GM10266 (cell line): ENCODE measurements around the gene RAB3A.
"Not testable (repeated sequence)": the region's sequence is repeated elsewhere in the genome, so short reads cannot be mapped to it uniquely, and the experiment has no call there.

Source experiments
- DNase-seq: peaks from one replicate; pipeline ENCODE4 v3.0.0; 2012; ENCODE audit errors: extremely low spot score
- TF ChIP-seq, protein P1 (sequence below): IDR thresholded peaks from 2 replicates; pipeline ENCODE4 v1.5.1; 2012; ENCODE audit warnings: mild to moderate bottlenecking, low read depth; ENCODE audit not compliant: control insufficient read depth, insufficient read depth; ENCODE audit errors: missing control alignments

The RAB3A gene

DNA sequence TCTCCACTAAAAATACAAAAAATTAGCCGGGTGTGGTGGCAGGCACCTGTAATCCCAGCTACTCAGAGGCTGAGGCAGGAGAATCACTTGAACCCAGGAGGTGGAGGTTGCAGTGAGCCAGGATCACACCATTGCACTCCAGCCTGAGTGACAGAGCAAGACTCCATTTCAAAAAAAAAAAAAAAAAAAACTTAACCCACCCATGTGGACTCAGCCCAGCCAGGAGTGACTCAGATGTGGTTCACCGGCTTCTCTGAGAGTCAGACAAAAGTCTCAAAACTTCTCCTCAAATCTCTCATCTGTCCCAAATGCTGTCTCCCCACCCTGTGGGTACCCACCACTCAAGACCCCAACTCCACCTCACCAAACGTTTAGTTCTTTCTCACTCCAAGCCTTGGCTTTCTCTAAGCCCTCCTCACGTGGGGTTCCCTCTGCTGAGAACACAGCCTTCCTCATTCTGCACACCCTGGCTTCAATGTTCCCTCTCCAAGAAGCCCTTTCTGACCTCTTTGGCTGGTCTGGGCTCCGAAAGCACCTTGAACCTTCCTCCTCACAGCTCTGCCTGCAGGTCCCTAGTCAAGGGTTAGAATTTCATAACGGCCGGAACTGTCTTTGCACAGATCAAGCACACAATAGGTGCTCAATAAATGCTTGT is 11.1 kb upstream of the RAB3A start:
- DNase-seq, result no peak
- TF ChIP-seq, protein P1, sequence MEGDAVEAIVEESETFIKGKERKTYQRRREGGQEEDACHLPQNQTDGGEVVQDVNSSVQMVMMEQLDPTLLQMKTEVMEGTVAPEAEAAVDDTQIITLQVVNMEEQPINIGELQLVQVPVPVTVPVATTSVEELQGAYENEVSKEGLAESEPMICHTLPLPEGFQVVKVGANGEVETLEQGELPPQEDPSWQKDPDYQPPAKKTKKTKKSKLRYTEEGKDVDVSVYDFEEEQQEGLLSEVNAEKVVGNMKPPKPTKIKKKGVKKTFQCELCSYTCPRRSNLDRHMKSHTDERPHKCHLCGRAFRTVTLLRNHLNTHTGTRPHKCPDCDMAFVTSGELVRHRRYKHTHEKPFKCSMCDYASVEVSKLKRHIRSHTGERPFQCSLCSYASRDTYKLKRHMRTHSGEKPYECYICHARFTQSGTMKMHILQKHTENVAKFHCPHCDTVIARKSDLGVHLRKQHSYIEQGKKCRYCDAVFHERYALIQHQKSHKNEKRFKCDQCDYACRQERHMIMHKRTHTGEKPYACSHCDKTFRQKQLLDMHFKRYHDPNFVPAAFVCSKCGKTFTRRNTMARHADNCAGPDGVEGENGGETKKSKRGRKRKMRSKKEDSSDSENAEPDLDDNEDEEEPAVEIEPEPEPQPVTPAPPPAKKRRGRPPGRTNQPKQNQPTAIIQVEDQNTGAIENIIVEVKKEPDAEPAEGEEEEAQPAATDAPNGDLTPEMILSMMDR, result no peak

DNA sequence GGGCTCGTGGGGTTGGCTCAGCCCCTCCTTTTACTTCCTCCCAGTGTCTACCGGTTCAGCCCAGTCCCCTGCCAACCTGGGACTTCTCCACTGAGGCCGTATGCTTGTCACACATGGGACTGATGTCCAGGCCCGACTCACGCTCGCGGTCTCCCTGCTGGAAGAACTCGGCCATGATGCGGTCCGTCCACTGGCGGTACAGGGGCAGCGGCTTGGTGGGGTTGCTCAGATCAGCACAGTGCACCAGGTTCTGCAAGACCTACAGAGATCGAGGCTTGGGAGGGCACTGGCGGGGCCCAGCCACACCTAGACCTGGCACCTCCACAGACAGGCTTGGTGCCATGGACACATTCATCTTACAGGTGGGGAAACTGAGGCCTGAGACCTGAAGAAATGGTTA is 7.8 kb upstream of the RAB3A start:
- TF ChIP-seq, protein P1, result no peak
- DNase-seq, result no peak

DNA sequence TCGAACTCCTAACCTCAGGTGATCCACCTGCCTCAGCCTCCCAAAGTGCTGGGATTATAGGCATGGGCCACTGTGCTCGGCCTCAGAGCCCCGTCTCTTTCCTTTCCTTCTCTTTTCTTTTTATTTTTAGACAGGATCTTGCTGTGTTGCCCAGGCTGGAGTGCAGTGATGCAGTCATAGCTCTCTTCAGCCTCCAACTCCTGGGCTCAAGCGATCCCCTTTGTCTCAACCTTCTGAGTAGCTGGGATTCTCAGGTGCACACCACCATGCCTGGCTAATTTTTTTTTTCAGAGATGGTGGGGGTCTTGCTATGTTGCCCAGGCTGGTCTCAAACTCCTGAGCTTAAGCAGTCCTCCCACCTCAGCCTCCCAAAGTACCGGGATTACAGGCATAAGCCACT is 6.1 kb upstream of the RAB3A start:
- not testable (repeated sequence) for DNase-seq

DNA sequence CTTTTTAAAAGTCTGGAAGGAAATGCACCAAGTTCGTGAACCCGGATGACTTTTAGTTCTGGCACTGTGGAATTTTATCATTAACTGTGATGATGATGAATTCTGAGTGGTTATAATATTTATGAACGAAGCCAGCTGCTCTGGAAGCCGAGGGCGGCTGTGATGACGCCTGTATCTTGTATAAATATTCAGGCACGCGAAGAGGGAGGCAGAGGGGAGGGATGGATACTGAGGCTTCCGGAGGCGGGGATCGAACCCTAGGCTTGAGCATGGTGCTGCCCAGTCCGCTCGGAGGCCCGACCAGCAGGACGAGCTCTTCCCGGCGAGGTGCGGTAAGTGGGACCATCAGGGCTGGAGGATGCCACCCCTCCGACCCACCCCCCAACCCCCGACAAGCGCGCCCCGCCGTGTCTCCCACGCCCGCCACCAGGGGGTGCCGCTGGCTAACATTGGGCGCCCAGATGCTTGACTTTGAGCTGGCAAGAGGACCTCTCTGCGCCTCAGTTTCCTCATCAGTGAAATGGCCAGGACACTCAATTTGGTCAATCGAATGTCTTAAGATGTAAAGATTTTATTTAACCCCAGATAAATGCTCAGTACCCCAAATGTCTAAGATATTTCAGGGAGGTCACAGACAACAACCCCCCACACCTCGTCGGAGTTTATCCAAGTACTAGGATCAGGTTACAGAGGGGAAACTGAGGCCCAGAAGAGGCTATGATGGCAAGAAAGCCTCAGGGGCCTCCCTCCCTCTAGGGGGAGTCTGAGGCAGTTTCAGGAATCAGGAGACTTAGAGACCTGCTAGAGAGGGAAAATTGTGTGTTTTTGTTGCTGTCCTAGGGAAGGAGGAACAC is 4.5 kb upstream of the RAB3A start:
- TF ChIP-seq, protein P1, result peak; percentile 59
- DNase-seq, result peak; percentile 60

DNA sequence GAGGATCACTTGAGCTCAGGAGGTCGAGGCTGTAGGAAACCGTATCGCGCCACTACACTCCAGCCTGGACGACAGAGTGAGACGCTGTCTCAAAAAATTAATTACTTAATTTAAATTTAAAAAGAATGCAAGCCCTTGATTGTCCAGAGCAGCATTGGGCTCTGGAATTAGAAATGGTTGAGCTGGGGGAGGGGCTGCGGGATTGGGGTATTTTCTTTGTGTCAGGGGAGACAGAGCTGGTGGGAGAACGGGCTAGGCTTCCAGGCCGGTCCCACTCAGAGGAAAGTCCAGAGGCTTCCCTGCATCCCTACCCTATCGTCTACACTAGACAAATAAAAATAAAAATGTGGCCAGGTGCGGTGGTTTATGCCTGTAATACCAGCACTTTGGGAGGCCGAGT is 2.2 kb upstream of the RAB3A start:
- TF ChIP-seq, protein P1, result no peak
- no peak for DNase-seq

DNA sequence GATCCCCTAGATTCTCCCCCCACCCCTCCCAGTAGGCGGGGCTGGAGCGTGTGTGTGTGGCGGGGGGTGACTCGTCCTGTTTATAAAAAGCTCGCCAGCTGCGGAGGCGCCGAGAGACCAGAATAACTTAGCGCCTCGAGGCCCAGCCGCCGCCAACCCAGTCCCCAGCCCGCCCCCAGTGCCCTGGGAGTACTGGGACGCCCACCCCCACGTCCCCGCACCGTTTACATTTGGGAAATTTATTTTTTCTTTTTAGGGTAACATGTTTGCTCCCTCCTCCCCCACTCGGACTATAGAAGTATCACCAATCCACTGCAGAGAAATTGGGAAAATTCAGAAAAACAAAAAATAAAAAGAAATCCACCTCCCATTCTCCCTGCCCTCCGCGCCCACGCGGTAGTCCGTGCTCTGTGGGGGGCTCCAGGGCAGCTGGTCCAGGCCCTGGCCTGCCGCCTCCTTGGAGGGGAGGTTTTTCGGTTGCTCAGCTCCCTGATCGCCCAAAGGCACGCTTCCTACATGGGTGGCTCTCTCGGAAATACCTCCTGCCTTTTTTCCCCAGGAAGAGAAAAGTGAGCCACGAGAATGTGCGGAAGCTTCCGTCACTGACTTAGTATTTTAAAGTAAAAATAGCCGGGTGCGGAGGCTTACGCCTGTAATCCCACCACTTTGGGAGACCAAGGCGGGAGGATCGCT is 1.5 kb upstream of the RAB3A start:
- DNase-seq, result peak; percentile 84
- TF ChIP-seq, protein P1, result no peak

DNA sequence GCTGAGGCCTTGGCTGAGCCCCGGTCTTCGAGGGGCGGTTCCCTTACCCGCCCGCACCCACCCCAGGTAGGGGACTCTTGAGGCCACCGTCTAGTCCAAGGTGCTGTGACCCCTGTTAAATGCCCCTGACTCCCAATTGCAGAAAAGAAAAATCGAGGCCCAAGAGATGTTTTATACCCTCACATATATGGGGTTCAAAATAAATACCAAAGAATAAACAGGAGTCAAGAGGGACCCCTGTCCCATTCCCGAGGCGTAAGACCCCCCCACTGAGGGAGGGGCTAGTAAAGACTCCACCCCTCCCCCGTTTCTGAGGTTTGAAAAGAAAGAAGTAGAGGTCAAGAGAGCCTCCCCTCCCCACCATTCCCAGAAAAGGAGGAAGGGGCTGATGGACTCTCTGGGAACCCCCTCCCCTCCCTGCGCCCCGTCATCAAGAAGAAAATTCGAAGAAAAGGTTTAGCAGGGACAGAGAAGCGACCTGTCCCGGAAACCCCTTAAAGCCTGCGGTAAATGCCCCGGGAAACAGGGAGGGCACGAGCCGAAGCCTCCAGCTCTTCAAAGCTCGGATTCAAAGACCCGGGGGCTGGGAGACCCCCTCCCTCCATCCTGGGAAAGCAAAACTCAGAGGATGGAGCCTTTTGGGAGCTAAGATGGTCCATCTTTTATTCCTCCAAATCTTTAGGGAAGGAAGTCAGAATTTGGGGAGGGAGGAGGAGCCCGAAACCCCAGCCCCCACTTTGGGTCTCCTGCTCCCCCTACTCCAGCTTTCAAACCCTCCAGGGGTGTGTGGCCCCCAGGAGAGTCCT is 755 bp upstream of the RAB3A start:
- no peak for DNase-seq
- TF ChIP-seq, protein P1, result no peak
